ENCODE measurements around the gene VTI1A. TPM values are rescaled to one million over a fixed set of nuclear protein-coding genes. Genes with fewer than 3 reads are reported as not detected.
A peak's percentile ranks its signal among the peaks of the same experiment; 100 is the strongest.

The VTI1A gene
- polyA plus RNA-seq, 1 of the 3 experiments (the other 2 are of a cell fraction) = 8.3 TPM

GRCh38 chr10:112628951-112629609, 182.1 kb downstream of the VTI1A start:
- POLR2A ChIA-PET = no interaction called here
- CTCF ChIA-PET = no interaction called here

DNA sequence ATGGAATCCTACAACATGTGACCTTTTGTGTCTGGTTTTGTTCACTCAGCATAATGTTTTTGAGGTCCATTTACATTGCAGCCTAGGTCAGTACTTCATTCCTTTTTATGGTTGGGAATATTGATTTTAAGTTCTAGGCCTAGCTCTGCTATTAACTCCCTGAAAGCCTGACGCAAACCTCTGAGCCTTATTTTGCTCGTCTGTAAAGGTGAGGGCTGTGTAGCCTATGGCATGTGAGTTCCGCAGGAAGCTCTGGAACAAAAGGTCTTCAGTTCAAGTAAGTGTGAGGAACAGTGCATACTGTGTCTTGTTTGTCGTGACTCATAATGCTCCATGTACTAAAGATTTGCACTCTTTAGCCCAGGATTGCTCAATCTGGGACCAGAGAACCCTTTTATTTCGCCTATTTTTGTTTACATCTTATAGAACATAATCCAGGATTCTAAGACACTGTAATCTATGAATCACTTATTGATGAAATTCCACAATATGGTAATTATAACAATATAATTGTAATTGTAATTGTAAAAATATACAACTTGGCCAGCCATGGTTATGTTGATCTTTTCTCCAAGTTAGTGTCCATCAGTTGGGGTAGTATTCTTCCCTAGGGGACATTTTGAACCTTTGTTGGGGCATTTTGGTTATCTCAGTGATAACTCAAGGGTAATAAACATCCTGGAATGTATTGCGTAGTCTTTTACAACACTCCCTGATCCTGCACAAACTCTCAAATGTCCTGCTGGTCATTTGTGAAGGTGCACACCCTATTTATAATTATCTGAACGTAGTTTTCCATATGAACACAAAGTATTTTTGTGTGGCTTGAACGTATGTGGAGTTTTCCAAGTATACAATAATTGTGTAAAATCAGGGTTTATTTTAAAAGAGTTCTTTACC, 184.7 kb downstream of the VTI1A start:
- no peak overlapping the region for H2AFZ ChIP-seq (ENCODE audit: low read depth)
- no peak overlapping the region for H3K4me2 ChIP-seq
- ChIA-PET POLR2A (no interaction called here), CTCF (interaction anchor here (0.7 to 1.4 kb wide), 2 partner anchors 12 to 49 kb away, joined by 3 to 4 read pairs; no protein-coding TSS in a partner anchor)
- H3K9ac ChIP-seq = no peak overlapping the region
- WGBS (ENCODE audit: low lambda C conversion rate) = 91% methylated on average over 8 of the region's 8 CpGs
- TF ChIP-seq FOXJ3 (CRISPR knock-in tag; IDR thresholded peaks at IDR 0.05) = no peak
- no peaks in the 10 kb centered on the region for H3F3A ChIP-seq (replicated peaks; ENCODE audit: insufficient read depth)
- H3K79me2 ChIP-seq (ENCODE audit: insufficient read depth) = no peaks in the 10 kb centered on the region
- H3K9me3 ChIP-seq = no peaks in the 10 kb centered on the region
- H4K20me1 ChIP-seq (ENCODE audit: insufficient read depth) = no peaks in the 10 kb centered on the region
- no peaks in the 10 kb centered on the region; a peak in 1 of 4 replicates for H3K4me1 ChIP-seq (ENCODE audit: control insufficient read depth in 1 of 2, insufficient read depth in 2 of 2, low read depth in 1 of 2, low read length in 1 of 2)
- H3K9me2 ChIP-seq = no peaks in the 10 kb centered on the region
- H3K27ac ChIP-seq (ENCODE audit: low read depth in 2 of 2, low read length in 1 of 2) = no peak overlapping the region
- H3K27me3 ChIP-seq (ENCODE audit: insufficient read depth) = no peaks in the 10 kb centered on the region
- no peaks in the 10 kb centered on the region for H3K36me3 ChIP-seq (replicated peaks in 1 of 2; ENCODE audit: control insufficient read depth in 1 of 2, insufficient read depth in 2 of 2, low read length in 1 of 2)
- H3K4me3 ChIP-seq (ENCODE audit: low read depth in 2 of 2, low read length in 1 of 2) = no peak overlapping the region
- DNase-seq = no peak

More at GRCh38 chr10:112628951-112629609, 182.1 kb downstream of the VTI1A start:
- H3F3A ChIP-seq (replicated peaks; ENCODE audit: insufficient read depth) = no peaks in the 10 kb centered on the region
- H3K4me3 ChIP-seq (ENCODE audit: low read depth in 2 of 2, low read length in 1 of 2) = no peak overlapping the region
- no peaks in the 10 kb centered on the region for H3K9me2 ChIP-seq
- no peak overlapping the region for H3K27ac ChIP-seq (ENCODE audit: low read depth in 2 of 2, low read length in 1 of 2)
- DNase-seq = no peak
- H3K79me2 ChIP-seq (ENCODE audit: insufficient read depth) = no peaks in the 10 kb centered on the region
- no peaks in the 10 kb centered on the region for H3K27me3 ChIP-seq (ENCODE audit: insufficient read depth)
- H3K4me2 ChIP-seq = no peak overlapping the region
- no peak for TF ChIP-seq PBX3 (IDR thresholded peaks at IDR 0.05)
- TF ChIP-seq CHD2 (IDR thresholded peaks at IDR 0.05; ENCODE audit: low read length, partially characterized antibody) = no peak
- TF ChIP-seq RCOR1 (IDR thresholded peaks at IDR 0.05; ENCODE audit: low read length) = no peak
- 95% methylated on average over 5 of the region's 5 CpGs for WGBS (ENCODE audit: low lambda C conversion rate)
- H3K4me1 ChIP-seq (ENCODE audit: control insufficient read depth in 1 of 2, insufficient read depth in 2 of 2, low read depth in 1 of 2, low read length in 1 of 2) = no peaks in the 10 kb centered on the region; a peak in 1 of 4 replicates
- H3K9me3 ChIP-seq = no peaks in the 10 kb centered on the region
- no peak overlapping the region for H3K9ac ChIP-seq
- no peaks in the 10 kb centered on the region for H3K36me3 ChIP-seq (replicated peaks in 1 of 2; ENCODE audit: control insufficient read depth in 1 of 2, insufficient read depth in 2 of 2, low read length in 1 of 2)
- no peaks in the 10 kb centered on the region for H4K20me1 ChIP-seq (ENCODE audit: insufficient read depth)
- no peak overlapping the region for H2AFZ ChIP-seq (ENCODE audit: low read depth)

DNA sequence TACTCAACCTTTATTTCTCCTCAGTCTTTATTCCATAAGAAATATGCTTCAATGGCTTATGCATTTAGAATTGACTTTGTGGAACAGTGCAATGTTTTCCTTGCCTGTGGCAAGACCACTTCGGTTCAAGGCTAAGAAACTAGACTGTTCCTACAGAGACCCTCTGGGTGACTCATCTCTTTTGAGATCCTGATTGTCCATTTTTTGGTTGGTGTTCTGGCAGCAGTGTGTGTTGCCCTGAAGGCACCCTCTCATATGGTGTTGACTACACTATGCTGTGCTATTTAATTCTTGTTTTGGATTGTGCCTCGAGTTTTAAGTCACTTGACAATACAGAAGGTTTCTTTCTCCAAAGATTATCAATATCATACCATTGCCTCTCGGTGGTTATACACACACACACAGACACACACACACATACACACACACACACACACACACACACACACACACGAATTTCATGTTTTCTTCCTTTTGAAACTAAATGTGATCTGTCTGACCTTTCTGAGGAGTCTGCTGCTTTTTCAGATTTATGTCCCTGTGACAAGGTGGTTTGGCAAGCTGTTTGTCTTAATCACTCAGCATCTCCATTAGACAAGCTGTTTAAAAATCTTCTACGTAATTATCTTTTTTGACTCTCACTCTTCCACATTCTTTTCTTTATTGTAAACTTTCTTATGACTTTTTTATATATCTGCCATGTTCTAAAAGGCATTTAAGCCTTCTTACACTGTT, 187.2 kb downstream of the VTI1A start:
- no peaks in the 10 kb centered on the region for H3K79me2 ChIP-seq (ENCODE audit: insufficient read depth)
- no peak overlapping the region for H3K4me3 ChIP-seq (ENCODE audit: low read depth in 2 of 2, low read length in 1 of 2)
- ChIA-PET CTCF (interaction anchor here (0.7 to 1.2 kb wide), 2 partner anchors 63 to 751 kb away, joined by 3 read pairs; no protein-coding TSS in a partner anchor), POLR2A (no interaction called here)
- H3K9ac ChIP-seq = no peak overlapping the region
- no peaks in the 10 kb centered on the region for H3K36me3 ChIP-seq (replicated peaks in 1 of 2; ENCODE audit: control insufficient read depth in 1 of 2, insufficient read depth in 2 of 2, low read length in 1 of 2)
- no peaks in the 10 kb centered on the region for H3K9me2 ChIP-seq
- peak overlapping the region; percentile 36; the same call in 1 of the 2 replicates for H3K4me2 ChIP-seq
- H2AFZ ChIP-seq (ENCODE audit: low read depth) = 0 out of 2 replicates have a peak overlapping the region, but pooled peaks have one; percentile 17
- H3K9me3 ChIP-seq = no peaks in the 10 kb centered on the region
- peaks cover 2% of the 10 kb centered on the region for H3F3A ChIP-seq (replicated peaks; ENCODE audit: insufficient read depth)
- H4K20me1 ChIP-seq (ENCODE audit: insufficient read depth) = no peaks in the 10 kb centered on the region
- H3K27me3 ChIP-seq (ENCODE audit: insufficient read depth) = no peaks in the 10 kb centered on the region
- 61% methylated on average over 5 of the region's 5 CpGs for WGBS (ENCODE audit: low lambda C conversion rate)
- peaks cover 0 to 5% of the 10 kb centered on the region in 2 experiments; a peak in 1 of 4 replicates for H3K4me1 ChIP-seq (ENCODE audit: control insufficient read depth in 1 of 2, insufficient read depth in 2 of 2, low read depth in 1 of 2, low read length in 1 of 2)
- DNase-seq = no peak
- TF ChIP-seq PBX3 (IDR thresholded peaks at IDR 0.05) (0 out of 2 replicates have a peak, but pooled peaks have one; percentile 20), FOXJ3 (CRISPR knock-in tag; IDR thresholded peaks at IDR 0.05) (no peak), RXRA (IDR thresholded peaks at IDR 0.05; ENCODE audit: borderline replicate concordance, low read depth) (no peak)
- H3K27ac ChIP-seq (ENCODE audit: low read depth in 2 of 2, low read length in 1 of 2) = peak overlapping the region in 1 of 2 experiments; percentile 70; a peak in 2 of 4 replicates
